Activated effector memory CD4-positive, alpha-beta T cell treated with Interleukin-2 at 50 U/mL for 16 hours (primary cell): ENCODE measurements around the gene INPP5E.

Experiments used
- DNase-seq: peaks from one replicate; pipeline ENCODE4 v3.0.0-alpha.2; 2020

Gene INPP5E

GRCh38 chr9:136401173-136401922 lies 38.3 kb downstream of the INPP5E start:
- DNase-seq: no peak

- DNase-seq: peak; percentile 79
Measured at GRCh38 chr9:136400038-136400834, 39.4 kb downstream of the INPP5E start, which contains the start of gene SNAPC4. Gene SNAPC4, minus strand, starts transcription at chr9:136400170. Its CDS starts 1,742 bp downstream, at chr9:136398428.

DNA sequence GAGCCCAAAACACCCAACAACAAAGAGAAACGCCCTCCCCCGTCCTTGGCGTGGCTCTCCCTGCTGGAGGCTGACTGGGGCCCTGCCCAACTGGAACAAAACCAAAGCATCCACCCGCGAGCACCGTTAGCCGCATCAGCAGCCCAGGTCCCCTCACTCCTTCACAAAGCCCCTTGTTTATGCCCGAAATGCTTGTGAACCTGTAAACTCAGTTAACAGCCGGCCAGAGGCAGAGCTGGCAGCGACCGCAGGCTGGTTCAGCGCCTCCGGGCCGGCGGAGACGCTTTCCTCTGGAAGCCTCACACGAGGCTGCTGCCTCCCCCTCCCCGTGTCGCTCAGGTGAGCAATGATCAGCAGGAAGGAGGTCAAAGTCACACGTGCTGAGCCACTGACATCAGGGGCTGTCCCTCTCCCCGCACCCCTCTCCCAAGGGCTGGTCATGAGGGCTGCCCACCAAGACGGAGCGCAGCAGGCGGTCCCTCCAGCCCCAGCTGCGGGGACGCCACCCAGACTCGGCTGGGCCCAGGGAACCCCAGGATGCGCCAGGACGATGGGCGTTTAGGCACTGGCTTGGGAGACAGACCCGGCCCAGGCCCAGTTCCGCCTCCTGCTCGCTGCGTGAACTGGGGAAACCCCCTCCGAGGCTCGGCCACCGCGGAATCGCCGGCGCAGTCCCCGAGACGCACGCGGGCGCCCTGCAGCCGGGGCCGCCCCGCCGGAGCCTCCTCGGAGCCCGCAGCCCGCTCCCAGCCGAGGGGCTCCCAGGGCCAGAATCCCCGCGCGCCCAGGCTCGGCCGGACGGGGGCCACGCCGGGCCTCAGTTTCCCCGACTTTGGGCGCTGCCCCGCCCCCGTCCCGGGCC lies 40.2 kb downstream of the INPP5E start:
- peak; percentile 7 for DNase-seq

- DNase-seq: no peak
Measured at GRCh38 chr9:136398286-136398685, 41.4 kb downstream of the INPP5E start.

GRCh38 chr9:136397643-136398042 lies 42.0 kb downstream of the INPP5E start:
- no peak for DNase-seq

GRCh38 chr9:136396219-136396515 lies 43.5 kb downstream of the INPP5E start:
- no peak for DNase-seq

- no peak for DNase-seq
Measured at GRCh38 chr9:136395345-136396218, 44.1 kb downstream of the INPP5E start.

DNA sequence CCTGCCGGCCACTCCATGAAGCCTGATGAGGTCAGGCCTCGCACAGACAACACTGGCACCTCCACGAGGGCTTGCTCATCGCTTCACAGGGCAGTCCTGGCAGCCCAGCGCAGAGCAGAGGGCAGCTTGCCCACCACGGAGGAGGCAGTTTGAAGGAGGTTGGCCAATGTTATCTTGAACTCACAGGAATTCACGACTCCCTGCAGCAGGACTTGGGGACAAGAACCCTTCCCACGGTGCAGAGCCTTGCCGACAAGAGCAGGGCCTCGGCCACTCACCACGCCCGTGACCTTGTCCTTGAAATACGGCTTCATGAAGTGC lies 44.7 kb downstream of the INPP5E start:
- DNase-seq: no peak

DNA sequence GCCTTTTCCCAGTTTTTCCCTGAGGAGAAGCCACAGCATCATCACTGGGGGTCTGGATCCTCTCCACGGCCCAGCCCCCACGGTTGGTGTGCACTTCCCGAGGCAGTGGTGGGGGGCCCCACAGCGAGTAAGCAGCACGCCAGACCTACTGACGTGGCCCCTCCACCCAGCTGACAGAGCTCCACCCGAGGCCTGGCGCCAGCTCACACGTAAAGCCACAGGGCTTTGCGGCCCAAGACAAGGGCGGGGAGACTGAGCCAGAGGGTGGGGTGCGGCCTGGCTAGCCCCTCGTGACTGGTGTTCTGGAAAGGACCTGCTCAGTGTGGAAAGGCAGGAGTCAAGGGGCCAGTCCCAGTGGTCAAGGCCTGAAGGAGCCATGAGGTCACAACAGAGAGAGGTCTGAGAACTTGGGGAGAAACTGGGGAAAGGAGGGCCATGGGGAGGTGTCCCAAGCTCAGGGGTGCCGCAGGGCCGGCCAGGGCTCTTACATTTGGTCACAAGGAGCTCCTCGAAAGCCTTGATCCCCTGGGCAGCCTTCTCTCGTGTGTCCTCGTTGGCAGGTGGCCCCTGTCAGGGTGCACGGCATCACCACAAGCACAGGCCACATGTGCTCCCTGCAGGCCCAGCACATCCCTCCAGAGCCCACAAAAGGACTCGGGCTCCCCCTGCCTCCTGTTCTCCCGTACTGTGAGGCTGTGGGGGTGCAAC lies 45.2 kb downstream of the INPP5E start:
- DNase-seq: no peak

- no peak for DNase-seq
Measured at GRCh38 chr9:136393531-136393930, 46.1 kb downstream of the INPP5E start.

GRCh38 chr9:136392538-136393449 lies 46.9 kb downstream of the INPP5E start:
- DNase-seq: no peak

- no peak for DNase-seq
Measured at GRCh38 chr9:136391737-136392537, 47.7 kb downstream of the INPP5E start.

- no peak for DNase-seq
Measured at GRCh38 chr9:136389396-136389795, 50.2 kb downstream of the INPP5E start.

GRCh38 chr9:136387217-136387616 lies 52.4 kb downstream of the INPP5E start:
- DNase-seq: no peak

- no peak for DNase-seq
Measured at GRCh38 chr9:136386018-136386417, 53.6 kb downstream of the INPP5E start.

GRCh38 chr9:136385015-136385414 lies 54.6 kb downstream of the INPP5E start:
- peak; percentile 27 for DNase-seq

- DNase-seq: no peak
Measured at GRCh38 chr9:136383436-136383835, 56.2 kb downstream of the INPP5E start.

GRCh38 chr9:136381966-136382513 lies 57.6 kb downstream of the INPP5E start:
- DNase-seq: no peak

DNA sequence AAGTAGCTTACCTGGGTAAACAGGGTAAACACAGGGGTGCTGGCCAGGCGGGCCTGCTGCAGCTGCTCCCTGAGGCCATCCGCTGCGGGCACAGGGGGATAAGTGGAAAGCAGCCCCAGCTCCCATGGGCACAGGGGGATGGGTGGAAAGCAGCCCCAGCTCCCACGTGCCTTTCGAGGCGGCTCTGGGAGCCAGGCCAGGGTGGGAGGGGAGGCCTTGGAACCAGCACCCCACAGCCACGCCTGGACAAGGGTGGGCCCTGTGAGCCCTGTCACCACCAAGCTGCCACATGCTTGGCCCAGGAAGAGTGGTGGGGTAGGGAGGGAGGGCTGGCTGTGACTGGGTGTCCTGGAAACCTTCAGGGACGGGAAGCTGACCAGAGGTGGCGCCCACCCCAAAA lies 58.3 kb downstream of the INPP5E start:
- DNase-seq: no peak

GRCh38 chr9:136380381-136380780 lies 59.3 kb downstream of the INPP5E start:
- DNase-seq: no peak
